Ovary (tissue), 10 donors: ENCODE data around the gene LSM11. TPM values are rescaled to one million over a fixed set of nuclear protein-coding genes. Genes with fewer than 3 reads are reported as not detected.
"Not testable (repeated sequence)": the region's sequence is repeated elsewhere in the genome, so short reads cannot be mapped to it uniquely, and the experiment has no call there.

ENCODE experiments used
- DNase-seq, 5 donors: peaks; one replicate each; pipeline ENCODE4 v3.0.0-alpha.2; 2019 to 2020
- H3K27ac ChIP-seq, 2 donors: fragments of 200-600 bp; one replicate each; pipeline versions ENCODE4 v1.5.1 to v1.8.0; 2019 to 2022
- H3K27me3 ChIP-seq: fragments of 200-600 bp; one replicate; pipeline ENCODE4 v1.8.0; 2022
- H3K36me3 ChIP-seq: fragments of 200-600 bp; sonication (generic); one replicate; pipeline ENCODE4 v1.5.1; 2019
- H3K4me1 ChIP-seq: one replicate; pipeline ENCODE4 v1.8.1; 2013; ENCODE audit warnings: mild to moderate bottlenecking, moderate library complexity; ENCODE audit not compliant: insufficient read depth
- H3K4me3 ChIP-seq: fragments of 200-600 bp; sonication (generic); one replicate; pipeline ENCODE4 v1.5.1; 2017
- H3K9me3 ChIP-seq, 2 donors: fragments of 200-600 bp in 1 of 2; sonication (generic) in 1 of 2; one replicate each; pipeline versions ENCODE4 v1.5.1 to v1.8.1; 2013 to 2019; ENCODE audit warnings: mild to moderate bottlenecking in 1 of 2, moderate library complexity in 1 of 2
- EP300 ChIP-seq: sonication (generic); formaldehyde crosslinking; IDR thresholded peaks from one replicate; pipeline ENCODE4 v1.6.1; 2017; ENCODE audit warnings: antibody characterized with exemption
- POLR2A ChIP-seq: fragments of 450-650 bp; IDR thresholded peaks from one replicate; pipeline ENCODE4 v1.6.1; 2017; ENCODE audit warnings: antibody characterized with exemption, mild to moderate bottlenecking, moderate library complexity
- WGBS, 3 donors: extraction: QIAGEN DNeasy Blood & Tissue Kit in 1 of 3; methylation state at CpG; one replicate each; pipeline versions ENCODE4 v1.1.5 to v1.1.7; 2013 to 2017; 5-methylcytosine and 5-hydroxymethylcytosine counted together
- intact Hi-C, 4 donors: fragments of 100-400 bp; cut with DNase I; formaldehyde crosslinking; loops; one replicate each; pipeline versions ENCODE4 v1.11.0 to v1.15.1; 2022 to 2023
- long read RNA-seq, 3 donors: library from polyadenylated mRNA in 2 of 3; unstranded in 2 of 3; transcript quantifications; one replicate each; pipeline ENCODE4 v2.0.0 and lab custom pipeline, GENCODE V29; 2021 to 2026
- polyA plus RNA-seq, 2 donors: library from polyadenylated mRNA; stranded (reverse); fragments of 200-250 nt in 1 of 2; fragments of 350-450 nt in 1 of 2; fragmentation: Illumina TruSeq in 1 of 2; extraction: RNeasy Lipid Tissue Mini Kit (QIAGEN cat#74804) in 1 of 2; gene quantifications; one replicate each; pipeline ENCODE4 v1.2.3, GENCODE V29; 2013 to 2014
- total RNA-seq, 7 donors: library from RNA; depleted of rRNA in 2 of 7; stranded (reverse); fragments of >200 nt in 2 of 7; fragmentation: NEBNext Ultra II Directional in 3 of 7; extraction: Animal tissue kit (Norgen Biotek cat#: 25700) in 3 of 7; gene quantifications; one replicate each; pipeline versions ENCODE4 v1.1.0 to v1.2.4, GENCODE V29; 2016 to 2023
- TF ChIP-seq, protein P1 (sequence below), 3 donors: fragments of 450-650 bp in 2 of 3; fragments of 200-600 bp in 1 of 3; IDR thresholded peaks; one replicate each; pipeline versions ENCODE4 v1.5.1 to v1.8.0; 2016 to 2022; ENCODE audit warnings: antibody characterized with exemption in 3 of 3, mild to moderate bottlenecking in 1 of 3
- donor health status: DM: no; HTN: no; CAD: no; lungs with moderate emphysema.
- donor health status: DM: no; HTN: no; CAD: no.
- donor health status: Bipolar disorder and iron deficiency.
- donor health status: DM: yes; HTN: yes; CAD: no.
- donor health status: DM: no; HTN: no; CAD: no.
- donor health status: DM: yes; HTN: yes; CAD: no.

LSM11 gene
- 1 to 10 TPM; 2.4 to 6.0 (median 5.1) TPM for total RNA-seq
- polyA plus RNA-seq, result 1 to 10 TPM; 2.9 to 5.5 TPM
- long read RNA-seq, donor 1, full-length matches to known transcripts, result 2 of 4 reads
- long read RNA-seq, donor 1, partial matches to known transcripts, result 0 of 4 reads
- long read RNA-seq, donor 1, other reads (novel, unspliced or antisense), result 2 of 4 reads
- long read RNA-seq, donor 2, full-length matches to known transcripts, result 2 of 2 reads
- long read RNA-seq, donor 2, partial matches to known transcripts, result 0 of 2 reads
- long read RNA-seq, donor 2, other reads (novel, unspliced or antisense), result 0 of 2 reads
- long read RNA-seq, donor 3, full-length matches to known transcripts, result 3 of 8 reads
- long read RNA-seq, donor 3, partial matches to known transcripts, result 0 of 8 reads
- long read RNA-seq, donor 3, other reads (novel, unspliced or antisense), result 5 of 8 reads

DNA sequence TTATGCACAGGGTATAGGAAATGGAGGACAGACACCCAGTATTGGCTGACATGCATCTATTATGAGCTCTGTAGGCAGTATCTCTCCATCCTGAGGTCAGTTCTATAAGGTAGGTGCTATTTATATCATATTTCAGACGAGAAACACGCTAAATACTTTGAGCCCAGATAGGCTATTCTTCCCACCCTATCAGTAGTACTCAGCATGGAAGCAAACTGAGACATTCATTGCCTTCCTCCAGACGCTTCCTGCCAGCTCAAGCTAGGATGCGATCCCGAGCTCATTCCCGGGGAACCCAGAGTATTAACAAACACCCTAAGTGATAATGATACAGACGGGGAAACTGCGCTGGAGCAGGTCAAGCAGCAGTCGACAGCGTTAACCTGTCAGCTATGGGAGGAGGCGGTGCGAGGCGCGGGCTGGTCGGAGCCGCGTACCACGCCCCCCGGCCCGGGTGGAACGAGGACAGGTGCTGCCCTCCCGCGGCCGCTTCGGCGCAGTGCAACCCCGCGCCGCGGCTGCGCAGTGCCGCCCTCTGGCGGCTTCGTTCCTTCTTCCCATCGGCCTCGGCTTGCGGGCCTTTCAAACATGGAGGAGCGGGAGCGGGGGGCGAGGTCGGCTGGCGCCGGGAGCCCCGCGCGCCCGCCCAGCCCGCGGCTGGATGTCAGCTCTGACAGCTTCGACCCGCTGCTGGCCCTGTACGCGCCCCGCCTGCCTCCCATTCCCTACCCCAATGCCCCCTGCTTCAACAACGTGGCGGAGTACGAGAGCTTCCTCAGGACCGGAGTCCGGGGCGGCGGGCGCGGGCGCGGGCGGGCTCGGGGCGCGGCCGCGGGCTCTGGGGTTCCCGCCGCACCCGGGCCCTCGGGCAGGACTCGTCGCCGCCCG, at the start of gene LSM11:
LSM11 (plus strand) TSS at position 550 of the 888 bp plus-strand sequence; CDS start at position 589, 39 bp downstream.
- WGBS, 3 donors, result 0% methylated on average over 63 to 79 of the region's 79 CpGs
- DNase-seq, result peak; percentile 81 to 95 (median 87)
- Histone ChIP-seq H3K4me3 (peak within 1 kb of the TSS; percentile 52), H3K4me1 (peaks cover 4% of the 10 kb centered on the region), H3K36me3 (no peaks in the 10 kb centered on the region), H3K27ac (peak within 1 kb of the TSS in 1 of 2 donors; percentile 1), H3K27me3 (no peaks in the 10 kb centered on the region), H3K9me3 (no peaks in the 10 kb centered on the region)
- TF ChIP-seq POLR2A (no peak), EP300 (no peak)
- TF ChIP-seq, protein P1, sequence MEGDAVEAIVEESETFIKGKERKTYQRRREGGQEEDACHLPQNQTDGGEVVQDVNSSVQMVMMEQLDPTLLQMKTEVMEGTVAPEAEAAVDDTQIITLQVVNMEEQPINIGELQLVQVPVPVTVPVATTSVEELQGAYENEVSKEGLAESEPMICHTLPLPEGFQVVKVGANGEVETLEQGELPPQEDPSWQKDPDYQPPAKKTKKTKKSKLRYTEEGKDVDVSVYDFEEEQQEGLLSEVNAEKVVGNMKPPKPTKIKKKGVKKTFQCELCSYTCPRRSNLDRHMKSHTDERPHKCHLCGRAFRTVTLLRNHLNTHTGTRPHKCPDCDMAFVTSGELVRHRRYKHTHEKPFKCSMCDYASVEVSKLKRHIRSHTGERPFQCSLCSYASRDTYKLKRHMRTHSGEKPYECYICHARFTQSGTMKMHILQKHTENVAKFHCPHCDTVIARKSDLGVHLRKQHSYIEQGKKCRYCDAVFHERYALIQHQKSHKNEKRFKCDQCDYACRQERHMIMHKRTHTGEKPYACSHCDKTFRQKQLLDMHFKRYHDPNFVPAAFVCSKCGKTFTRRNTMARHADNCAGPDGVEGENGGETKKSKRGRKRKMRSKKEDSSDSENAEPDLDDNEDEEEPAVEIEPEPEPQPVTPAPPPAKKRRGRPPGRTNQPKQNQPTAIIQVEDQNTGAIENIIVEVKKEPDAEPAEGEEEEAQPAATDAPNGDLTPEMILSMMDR (IDR thresholded peaks at IDR 0.05), result peak; percentile 97 to 100 (median 99)
- intact Hi-C loops, result loop anchor here in 1 of 4 donors (10.0 kb wide), 1 partner anchor 419 kb away; no protein-coding TSS in a partner anchor

- not testable (repeated sequence) for H3K27ac ChIP-seq, H3K9me3 ChIP-seq, H3K36me3 ChIP-seq, H3K4me1 ChIP-seq, DNase-seq, H3K27me3 ChIP-seq, H3K4me3 ChIP-seq
- 84 to 94% (median 89%) methylated on average over 18 to 25 of the region's 25 CpGs for WGBS, 3 donors
- intact Hi-C loops, result loop anchor here in 1 of 4 donors (5.0 kb wide), 1 partner anchor 282 kb away; no protein-coding TSS in a partner anchor
Observed at GRCh38 chr5:157693816-157694215, 49.7 kb upstream of the LSM11 start.

DNA sequence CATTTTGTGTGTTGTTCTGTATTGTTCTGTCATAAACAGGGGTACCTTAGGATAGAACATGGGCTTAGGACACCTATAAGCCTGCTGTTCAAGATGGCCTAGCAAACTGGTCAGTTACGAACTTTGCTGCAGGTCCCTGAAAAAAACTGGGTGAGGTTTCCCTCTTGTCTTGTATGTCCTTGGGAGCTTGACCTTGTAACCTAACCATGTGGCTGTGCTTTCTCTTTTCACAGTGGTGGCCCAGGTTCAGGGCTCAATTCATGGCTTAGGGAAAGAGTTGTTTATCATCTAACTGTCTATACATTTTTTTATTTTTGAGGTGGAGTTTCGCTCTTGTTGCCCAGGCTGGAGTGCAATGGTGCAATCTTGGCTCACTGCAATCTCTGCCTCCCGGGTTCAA, 47.4 kb upstream of the LSM11 start:
- H3K27me3 ChIP-seq, H3K4me3 ChIP-seq, H3K4me1 ChIP-seq, H3K36me3 ChIP-seq, H3K27ac ChIP-seq, DNase-seq, H3K9me3 ChIP-seq, intact Hi-C loops: not testable (repeated sequence)
- WGBS, 3 donors, result 83 to 86% (median 86%) methylated on average over 3 of the region's 3 CpGs

GRCh38 chr5:157698674-157699073, 44.8 kb upstream of the LSM11 start:
- H3K4me1 ChIP-seq, H3K36me3 ChIP-seq, DNase-seq, H3K4me3 ChIP-seq, H3K9me3 ChIP-seq, intact Hi-C loops, H3K27ac ChIP-seq, H3K27me3 ChIP-seq: not testable (repeated sequence)
- WGBS, 3 donors, result 69 to 77% (median 70%) methylated on average over 4 of the region's 4 CpGs

DNA sequence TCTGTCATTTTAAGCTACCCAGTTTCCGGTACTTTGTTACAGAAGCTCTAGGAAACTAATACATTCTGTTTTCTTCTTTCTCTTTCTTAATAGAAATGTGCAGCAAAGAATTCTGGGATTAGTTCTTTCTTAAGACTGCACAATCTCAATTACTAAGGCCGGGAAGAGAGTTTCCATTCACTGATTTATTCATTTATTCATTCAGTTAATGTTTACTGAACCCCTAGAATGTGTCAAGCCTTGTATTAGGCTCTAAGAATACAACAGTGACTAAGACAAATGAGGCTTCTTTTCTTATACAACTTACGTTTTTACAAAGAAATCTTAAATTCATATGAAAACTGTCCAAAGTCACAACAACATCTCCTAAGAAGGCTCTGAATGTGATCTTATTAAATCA, 39.8 kb upstream of the LSM11 start:
- Histone ChIP-seq H3K4me3 (no peak overlapping the region), H3K4me1 (no peaks in the 10 kb centered on the region), H3K27ac (no peak overlapping the region), H3K36me3 (no peaks in the 10 kb centered on the region), H3K27me3 (no peaks in the 10 kb centered on the region), H3K9me3 (no peaks in the 10 kb centered on the region)
- intact Hi-C loops, result no loop called here
- no peak for DNase-seq
- WGBS, 3 donors, result 65 to 81% (median 69%) methylated on average over 3 of the region's 3 CpGs
- no peak for TF ChIP-seq POLR2A
- TF ChIP-seq EP300, result no peak
- TF ChIP-seq, protein P1 (IDR thresholded peaks at IDR 0.05), result no peak
